Measurements from ENCODE around the gene PTCH1.
A peak's percentile ranks its signal among the peaks of the same experiment; 100 is the strongest.

The PTCH1 gene

GRCh38 chr9:95462249-95463147 is 54.3 kb downstream of the PTCH1 start:
- DNase-seq: peak; percentile 36

GRCh38 chr9:95461448-95462248 is 55.1 kb downstream of the PTCH1 start:
- DNase-seq: no peak

GRCh38 chr9:95460518-95461164 is 56.1 kb downstream of the PTCH1 start:
- no peak for DNase-seq

- no peak for DNase-seq
Measured at GRCh38 chr9:95459851-95460517, 56.8 kb downstream of the PTCH1 start.

GRCh38 chr9:95459178-95459577 is 57.6 kb downstream of the PTCH1 start:
- DNase-seq: no peak

DNA sequence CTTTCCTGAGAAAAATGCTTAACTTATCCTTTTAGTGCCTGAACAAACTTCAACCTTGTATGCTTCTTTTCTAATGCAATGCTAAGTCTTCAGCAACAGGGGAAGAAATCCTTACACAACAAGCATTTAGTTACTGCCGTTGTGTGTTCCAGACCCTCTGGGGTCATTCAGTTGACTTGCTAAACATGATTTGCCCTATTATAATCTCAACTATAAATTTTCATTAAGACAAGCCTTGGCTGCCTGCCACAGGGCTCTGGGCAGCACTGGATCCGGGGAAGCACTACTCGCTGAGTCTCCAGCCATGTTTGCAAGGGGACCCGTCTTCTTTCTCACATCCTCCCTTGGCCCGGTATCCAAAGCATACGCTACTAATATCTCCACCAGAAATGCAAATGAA is 58.1 kb downstream of the PTCH1 start:
- no peak for DNase-seq

- no peak for DNase-seq
Measured at GRCh38 chr9:95457769-95458168, 59.0 kb downstream of the PTCH1 start.

- no peak for DNase-seq
Measured at GRCh38 chr9:95455714-95456113, 61.1 kb downstream of the PTCH1 start.

DNA sequence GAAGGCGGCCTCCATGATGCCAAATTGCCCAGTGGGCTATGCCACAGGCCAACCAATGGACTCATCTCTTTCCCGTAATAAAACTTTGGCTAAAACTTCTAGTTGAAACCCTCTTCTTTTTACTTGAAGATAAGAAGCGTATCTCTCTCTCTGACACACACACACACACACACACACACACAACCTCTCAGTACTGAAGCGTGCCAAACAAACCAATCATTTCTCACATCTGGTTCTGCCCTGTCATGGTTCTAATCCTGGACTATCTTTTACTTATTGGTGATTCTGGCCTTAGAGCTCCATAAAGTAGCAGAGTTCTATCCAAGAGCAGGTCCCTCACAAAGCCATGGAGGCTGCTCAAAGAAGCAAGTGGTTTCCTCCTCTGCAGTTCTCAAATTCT is 64.6 kb downstream of the PTCH1 start:
- no peak for DNase-seq

GRCh38 chr9:95451065-95451426 is 65.7 kb downstream of the PTCH1 start:
- DNase-seq: no peak

DNA sequence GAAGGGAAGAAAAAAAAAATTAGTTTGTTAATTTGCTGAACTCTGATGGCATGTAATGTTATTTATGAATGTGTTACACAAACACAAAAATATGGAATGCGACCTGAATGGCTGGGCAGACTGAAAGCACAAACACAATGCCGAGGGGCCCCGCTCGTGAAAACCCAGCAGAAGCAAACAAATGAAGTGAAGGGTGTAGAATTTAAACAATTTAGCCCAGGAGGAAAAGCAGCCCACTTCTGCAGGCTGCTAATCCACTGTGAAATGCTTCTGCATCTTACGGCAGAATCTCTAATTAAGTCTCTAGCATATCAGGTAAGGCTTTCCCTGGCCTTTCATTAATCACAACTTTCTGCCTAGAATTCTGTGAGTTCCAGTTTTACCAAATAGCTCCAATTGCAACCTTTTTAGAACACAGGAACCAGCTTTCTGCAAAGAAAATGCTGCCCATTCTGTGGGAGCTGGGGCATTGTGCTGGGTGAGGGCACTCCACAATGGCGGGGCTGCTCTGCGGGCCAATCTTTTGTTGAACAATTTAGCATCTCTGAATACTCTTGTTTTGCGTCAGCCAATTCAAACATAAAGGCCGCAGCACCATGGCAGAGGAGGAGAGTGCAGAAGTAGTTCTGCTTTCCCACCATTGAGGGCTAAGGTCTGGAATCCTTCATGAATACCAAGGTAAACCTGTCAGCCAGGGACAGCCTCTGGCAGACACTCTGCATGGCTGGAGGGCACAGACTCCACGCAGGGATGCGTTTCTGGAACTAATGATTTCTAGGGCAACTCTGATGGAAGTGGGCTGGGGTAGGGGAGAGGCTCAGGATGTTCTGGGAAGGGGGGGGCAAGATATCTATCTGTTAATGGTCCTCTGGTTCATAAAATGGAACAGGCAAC is 66.4 kb downstream of the PTCH1 start:
- no peak for DNase-seq

- DNase-seq: no peak
Measured at GRCh38 chr9:95449016-95449415, 67.8 kb downstream of the PTCH1 start.

DNA sequence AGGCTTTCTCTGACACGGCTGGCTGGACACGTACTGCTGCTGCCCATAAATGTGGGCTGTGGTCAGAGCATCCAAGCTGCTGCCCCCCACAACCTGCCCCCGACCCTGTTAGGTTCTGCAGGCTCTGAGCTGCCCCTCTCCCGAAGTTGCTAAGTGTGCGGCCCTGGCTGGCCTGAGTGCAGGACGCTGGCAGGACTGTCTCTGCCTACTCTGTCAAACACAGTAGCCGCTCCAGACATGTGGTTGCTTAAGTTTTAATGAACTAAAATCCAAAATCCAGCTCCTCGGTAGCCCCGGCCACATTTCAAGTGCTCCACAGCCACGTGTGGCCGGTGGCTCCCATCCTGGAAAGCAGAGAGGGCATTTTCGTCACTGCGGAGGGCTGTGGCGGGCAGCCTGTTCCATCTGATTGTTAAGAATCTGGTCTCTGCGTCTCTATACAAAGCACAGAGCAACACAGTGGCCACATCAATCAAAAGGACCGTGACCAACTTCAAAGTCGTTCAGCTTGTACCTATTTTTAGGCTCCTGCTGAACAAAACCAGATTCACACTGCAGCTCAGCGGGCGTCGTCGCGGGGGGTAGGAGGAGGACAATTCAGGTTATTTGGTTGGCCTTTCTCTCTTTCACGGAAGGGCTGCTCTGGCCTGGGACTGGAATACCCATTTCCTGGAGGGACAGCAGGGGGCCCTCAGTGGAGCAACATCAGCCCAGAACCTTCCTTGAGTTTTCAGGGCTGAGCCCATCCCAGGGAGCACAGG is 68.9 kb downstream of the PTCH1 start:
- no peak for DNase-seq

GRCh38 chr9:95446984-95447383 is 69.8 kb downstream of the PTCH1 start:
- DNase-seq: no peak

DNA sequence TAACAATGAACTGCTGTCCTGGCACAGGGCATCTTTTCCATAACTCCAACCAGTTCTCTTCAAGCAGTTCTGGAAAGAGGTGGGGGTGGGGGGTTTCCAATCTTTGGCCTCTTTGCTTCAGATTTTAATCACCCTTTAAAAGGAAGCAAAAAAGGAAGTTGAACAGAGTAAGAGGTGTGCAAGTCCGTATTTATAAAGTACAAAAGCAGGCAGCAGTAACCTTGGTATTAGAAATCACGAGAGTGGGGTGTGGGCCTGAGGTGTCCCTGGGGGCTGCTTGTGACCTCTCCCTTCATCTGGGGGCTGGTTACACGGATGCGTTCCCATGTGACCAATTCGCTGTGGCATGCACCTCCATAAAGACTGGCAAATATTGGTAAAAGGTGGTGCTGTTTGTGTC is 70.5 kb downstream of the PTCH1 start:
- no peak for DNase-seq

GRCh38 chr9:95444160-95444559 is 72.6 kb downstream of the PTCH1 start:
- DNase-seq: no peak

GRCh38 chr9:95443301-95443700 is 73.5 kb downstream of the PTCH1 start:
- no peak for DNase-seq

- no peak for DNase-seq
Measured at GRCh38 chr9:95441081-95441480, 75.7 kb downstream of the PTCH1 start.

- no peak for DNase-seq
Measured at GRCh38 chr9:95440447-95440846, 76.3 kb downstream of the PTCH1 start.

- DNase-seq: no peak
Measured at GRCh38 chr9:95438561-95439357, 78.0 kb downstream of the PTCH1 start.

Measured in SIG-M5 (cell line).